ENCODE results near the gene TTLL4.

- TF ChIP-seq CTCF (conservative IDR thresholded peaks at IDR 0.05; ENCODE audit: low read depth in 2 of 2) (no peak), REST (IDR thresholded peaks at IDR 0.05; ENCODE audit: unreplicated experiment) (no peak)
Measured at GRCh38 chr2:218709908-218710307, 727 bp upstream of the TTLL4 start.

Measured in GM23338 (cell line).